ENCODE results near the gene FAM193A.
"Not testable (repeated sequence)": the region's sequence is repeated elsewhere in the genome, so short reads cannot be mapped to it uniquely, and the experiment has no call there.

Gene FAM193A

DNA sequence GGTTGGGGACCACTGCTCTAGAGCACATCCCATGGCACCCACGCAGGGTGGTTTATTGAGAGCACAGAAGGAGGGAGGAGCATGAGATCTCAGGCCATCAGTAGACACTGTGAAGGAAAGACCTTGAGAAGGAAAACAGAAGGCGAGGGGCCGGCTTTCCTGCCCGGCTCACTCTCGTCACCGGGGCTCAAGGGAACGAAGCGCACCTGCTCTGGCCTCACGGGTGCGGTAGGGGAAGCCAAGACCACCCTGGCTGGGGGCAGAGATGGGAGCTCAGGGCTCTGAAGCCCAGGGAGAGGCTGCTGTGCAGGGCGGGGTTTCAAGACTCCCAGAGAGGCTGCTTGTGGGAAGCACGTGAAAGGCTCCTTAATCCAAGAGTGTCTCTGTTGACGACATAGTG is 113.8 kb downstream of the FAM193A start:
- DNase-seq (ENCODE audit: low read depth in 2 of 2) = no peak

DNA sequence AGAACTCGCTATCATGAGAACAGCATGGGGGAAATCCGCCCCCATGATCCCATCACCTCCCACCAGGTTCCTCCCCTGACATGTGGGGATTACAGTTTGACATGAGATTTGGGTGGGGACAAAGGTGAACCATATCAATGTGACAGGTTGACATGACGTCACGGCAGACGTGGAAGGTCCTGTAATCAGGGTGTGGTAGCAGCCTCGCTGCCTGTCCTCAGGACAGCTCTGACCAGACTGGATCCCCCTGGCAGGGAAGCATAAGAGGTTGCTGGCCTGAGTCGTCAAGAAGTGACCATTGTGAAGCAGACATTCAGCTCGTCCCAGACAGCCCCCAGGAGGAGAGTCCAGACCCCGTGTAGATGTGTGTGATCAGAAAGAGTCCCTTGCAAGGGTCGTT is 115.1 kb downstream of the FAM193A start:
- DNase-seq (ENCODE audit: low read depth in 2 of 2) = no peak

DNA sequence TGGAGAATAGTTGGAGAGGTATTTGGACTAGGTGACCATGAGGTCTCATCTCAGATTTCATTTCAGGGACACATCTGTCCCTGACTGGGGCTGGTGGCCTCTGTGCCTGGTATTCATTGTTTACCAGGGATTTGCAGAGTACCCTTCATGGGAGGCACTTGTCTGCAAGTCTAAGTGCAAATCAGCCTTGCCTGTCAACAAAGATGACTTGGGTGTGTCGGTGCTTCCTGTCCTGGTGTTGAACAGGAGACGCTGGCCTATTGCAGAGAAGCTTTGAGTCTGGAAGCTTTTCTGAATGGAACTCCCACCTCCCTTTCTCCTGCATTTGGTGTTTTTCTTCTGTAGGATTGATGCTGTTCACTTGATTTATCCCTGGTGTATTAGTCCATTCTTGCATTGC is 115.6 kb downstream of the FAM193A start:
- no peak for DNase-seq (ENCODE audit: low read depth in 2 of 2)

DNA sequence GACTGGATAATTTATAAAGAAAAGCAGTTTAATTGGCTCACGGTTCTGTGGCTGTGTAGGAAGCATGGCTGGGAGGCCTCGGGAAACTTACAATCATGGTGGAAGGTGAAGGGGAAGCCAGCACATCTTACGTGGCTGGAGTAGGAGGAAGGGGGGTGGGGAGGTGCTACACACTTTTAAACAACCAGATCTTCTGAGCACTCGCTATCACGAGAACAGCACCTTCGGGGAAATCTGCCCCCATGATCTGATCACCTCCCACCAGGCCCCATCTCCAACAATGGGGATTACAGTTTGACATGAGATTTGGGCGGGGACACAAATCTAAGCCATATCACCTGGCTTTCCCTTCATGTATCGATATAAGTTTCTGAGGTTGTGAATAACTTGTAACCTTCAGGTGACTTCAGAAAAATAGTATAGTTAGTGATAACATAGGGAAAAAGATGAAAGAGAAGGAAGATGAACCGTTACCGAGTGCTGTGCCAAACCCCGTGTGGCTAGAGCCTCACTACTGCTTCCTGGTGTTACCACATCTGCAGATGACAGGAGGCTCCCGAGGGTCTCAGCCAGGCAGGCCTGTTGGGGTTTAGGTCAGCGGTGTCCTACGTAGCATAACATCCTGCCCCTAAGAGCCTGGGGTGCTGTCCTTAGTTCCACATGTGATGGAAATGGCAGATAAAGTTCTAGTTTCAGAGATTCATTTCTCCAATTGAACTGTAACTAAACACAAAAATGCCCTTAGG is 116.1 kb downstream of the FAM193A start:
- DNase-seq (ENCODE audit: low read depth in 2 of 2) = no peak

DNA sequence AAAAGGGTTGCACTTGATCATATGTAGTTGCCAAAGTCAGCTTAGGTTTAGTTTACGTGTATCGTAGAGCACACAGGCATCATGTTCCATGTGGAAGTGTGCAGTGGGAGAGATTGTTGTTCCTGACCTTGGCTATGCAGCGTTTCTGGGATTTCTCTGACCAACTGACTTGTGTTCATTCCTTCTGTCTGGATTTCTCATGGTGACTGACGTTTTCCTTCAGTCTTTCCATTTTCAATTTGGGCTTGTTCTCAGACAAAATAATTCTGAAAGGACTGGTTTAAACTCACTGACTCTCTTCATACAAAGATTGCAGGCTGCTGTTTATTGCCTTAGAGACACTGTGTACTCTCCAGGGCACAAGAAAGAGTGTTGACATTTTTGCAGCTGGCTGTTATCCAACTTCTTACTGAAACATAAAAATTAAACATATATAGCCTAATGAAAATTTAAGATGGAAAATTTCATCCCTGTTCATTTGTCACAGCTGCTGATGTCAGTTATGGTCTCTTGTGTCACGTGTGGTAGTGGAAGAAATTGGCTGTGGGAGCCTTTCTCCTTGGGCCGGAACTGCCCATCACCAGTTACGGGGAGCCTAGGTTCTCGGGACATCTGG is 124.3 kb downstream of the FAM193A start:
- no peak for DNase-seq (ENCODE audit: low read depth in 2 of 2)

DNA sequence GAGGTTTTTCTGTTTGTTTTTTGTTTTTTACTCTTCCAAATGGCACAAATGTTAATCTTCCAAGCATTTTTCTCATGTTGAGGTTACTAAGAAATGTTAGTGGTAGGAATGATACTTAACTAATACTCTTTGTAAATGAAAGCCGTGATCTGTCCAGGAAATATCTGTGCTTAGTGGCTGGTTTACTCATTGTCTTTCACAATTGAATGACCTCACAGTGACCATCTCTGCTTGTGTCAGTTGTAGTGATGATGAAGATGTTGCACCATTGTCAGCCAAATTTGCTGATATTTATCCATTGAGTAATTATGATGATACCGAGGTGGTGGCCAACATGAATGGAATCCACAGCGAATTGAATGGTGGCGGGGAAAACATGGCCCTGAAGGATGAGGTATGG is 126.2 kb downstream of the FAM193A start:
- DNase-seq (ENCODE audit: low read depth in 2 of 2) = no peak

DNA sequence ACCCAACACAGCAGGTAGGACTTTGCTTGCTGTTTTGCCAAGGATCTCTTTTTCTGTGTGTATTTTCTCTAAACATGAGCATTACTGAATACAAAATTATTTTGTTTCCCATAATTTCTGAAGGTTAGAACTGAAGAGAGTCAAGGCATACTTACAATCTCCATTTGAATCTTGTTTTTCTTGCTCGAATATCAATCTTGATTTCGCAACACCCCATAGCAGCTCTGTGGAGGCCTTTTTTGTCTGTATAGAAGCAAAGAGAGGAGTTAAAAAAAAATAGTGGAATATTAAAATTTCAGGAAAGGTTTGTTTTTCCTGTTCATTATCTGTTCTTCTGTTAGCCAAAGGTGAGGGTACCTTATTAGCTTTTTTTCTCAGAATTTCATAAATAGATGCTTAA is 126.8 kb downstream of the FAM193A start:
- DNase-seq (ENCODE audit: low read depth in 2 of 2) = no peak

DNA sequence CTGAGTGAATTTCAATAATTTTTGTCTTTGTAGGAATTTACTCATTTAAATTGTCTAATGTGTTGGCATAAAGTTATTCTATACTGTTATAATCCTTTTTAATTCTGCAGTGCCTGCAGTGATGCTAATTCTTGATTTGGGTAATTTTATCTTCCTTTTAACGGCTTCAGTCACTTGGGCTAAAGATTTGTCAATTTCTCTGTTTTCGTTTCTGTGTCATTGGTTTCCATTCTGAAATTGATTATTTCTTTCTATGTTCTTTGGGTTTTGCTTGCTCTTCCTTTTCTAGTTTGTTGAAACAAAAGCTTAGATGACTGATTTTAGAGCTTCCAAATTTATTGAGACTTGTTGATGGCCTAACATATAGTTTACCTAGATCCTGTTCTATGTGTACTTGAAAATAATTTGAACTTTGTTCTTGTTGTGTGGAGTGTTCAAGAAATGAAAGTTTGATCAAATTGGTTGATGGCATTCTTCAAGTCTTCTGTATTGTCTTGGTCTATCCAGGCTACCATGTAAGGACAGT is 130.3 kb downstream of the FAM193A start:
- no peak for DNase-seq (ENCODE audit: low read depth in 2 of 2)

DNA sequence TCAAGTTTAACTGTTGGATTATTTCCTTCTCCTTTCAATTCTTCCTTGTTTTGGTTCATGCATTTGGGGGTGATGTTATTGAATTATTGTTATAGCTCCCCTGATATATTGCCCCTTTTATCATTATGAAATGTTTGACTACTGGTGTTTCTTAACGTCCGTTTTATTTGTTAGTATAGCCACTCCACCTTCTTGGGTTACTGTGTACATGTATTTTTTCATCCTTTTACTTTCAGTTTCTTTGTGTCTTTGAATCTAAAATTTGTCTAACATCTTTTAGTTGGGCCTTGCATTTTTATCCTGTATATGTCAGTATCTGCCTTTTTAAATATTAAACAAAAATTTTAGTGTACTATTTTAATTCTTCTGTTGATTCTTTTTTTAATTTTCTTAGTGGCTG is 131.0 kb downstream of the FAM193A start:
- no peak for DNase-seq (ENCODE audit: low read depth in 2 of 2)

DNA sequence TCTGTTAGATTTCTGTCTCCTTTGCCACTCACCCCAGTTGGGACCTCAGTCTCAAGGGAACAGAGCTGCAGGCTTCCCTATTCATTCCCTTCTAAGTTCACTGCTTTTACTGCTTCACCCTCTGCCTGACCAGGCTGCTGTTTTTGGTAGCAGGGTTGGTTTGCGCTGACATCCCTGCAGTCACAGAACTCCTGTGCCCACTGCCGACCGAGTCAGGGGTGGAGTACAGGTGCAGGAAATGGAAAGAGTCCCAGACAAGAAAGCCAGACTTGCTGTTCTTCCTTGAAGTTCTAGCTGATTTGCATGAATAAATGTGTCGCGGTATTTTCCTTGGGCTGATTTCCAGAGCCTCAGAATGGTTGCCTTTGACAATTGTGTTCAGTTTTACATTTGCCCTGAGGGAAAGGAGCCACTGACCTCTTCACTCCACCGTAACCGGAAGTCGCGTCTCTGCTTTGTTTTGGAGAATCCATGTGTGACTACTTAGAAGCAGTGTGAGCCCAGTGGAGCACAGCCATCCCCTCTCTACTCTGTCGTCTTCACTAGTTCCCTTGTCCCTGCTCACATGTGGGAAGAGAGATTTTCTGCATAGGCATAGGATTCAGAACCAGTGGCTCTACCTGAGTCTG is 134.9 kb downstream of the FAM193A start:
- no peak for DNase-seq (ENCODE audit: low read depth in 2 of 2)

DNA sequence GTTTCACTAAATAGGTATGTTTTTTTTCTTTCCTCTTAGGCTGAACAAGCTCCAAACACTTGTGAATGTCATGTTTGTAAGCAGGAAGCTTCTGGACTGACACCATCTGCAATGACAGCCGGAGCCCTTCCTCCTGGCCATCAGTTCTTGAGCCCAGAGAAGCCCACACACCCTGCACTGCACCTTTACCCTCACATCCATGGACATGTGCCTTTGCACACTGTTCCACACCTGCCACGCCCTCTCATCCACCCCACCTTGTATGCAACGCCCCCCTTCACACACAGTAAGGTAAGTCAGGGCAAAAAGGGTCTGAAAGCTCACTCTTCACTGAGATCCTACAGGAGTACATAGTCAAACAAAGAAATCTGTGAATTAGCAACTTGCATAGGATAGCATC is 135.6 kb downstream of the FAM193A start:
- DNase-seq (ENCODE audit: low read depth in 2 of 2) = no peak

DNA sequence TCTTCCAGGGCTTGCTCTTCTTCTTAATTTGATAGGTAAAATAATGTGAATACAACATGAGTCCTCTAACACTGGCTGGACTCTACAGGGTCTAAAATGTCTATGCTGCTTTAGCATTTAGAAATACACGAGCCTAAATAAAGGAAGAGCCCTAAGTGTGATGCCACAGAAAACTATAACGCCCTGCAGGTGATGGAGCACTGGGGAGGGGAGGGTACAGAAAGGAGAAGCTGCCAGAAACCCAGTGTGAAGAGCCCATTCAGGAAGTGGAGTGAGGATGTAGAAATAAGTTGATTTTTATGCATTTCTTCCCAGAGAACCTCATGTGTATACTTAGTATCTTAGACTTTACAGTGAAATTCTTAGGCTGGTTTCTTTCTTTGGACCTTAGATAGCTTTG is 136.3 kb downstream of the FAM193A start:
- DNase-seq (ENCODE audit: low read depth in 2 of 2) = no peak

DNA sequence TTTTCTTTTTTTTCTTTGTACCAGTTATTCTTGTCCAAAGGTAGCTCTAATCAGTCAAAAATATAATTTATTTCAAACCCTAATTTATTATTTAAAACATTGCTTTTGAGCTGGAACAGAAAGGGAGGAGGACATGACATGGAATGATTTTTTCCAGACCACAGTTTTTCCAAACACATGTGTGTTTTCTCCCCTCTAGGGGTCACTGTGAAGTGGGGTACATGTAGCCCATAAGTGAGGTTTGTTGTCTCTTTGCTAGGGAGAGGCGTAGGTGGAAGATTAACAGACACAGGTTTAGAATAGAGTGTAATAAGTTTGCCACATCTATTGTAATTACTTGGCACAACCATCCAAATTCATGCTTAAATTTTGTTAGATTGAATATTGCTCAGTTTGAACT is 136.7 kb downstream of the FAM193A start:
- no peak for DNase-seq (ENCODE audit: low read depth in 2 of 2)

DNA sequence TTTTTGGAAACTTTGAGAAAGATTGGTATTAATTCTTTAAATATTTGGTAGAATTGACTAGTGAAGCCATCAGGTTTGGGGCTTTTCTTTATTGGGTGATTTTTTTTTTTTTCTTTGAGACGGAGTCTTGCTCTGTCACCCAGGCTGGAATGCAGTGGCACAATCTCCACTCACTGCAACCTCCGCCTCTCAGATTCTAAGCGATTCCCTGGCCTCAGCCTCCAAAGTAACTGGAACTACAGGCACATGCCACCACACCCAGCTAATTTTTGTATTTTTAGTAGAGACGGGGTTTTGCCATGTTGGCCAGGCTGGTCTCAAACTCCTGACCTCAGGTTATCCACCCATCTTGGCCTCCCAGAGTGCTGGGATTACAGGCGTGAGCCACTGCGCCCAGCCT is 143.3 kb downstream of the FAM193A start:
- DNase-seq (ENCODE audit: low read depth in 2 of 2) = not testable (repeated sequence)

DNA sequence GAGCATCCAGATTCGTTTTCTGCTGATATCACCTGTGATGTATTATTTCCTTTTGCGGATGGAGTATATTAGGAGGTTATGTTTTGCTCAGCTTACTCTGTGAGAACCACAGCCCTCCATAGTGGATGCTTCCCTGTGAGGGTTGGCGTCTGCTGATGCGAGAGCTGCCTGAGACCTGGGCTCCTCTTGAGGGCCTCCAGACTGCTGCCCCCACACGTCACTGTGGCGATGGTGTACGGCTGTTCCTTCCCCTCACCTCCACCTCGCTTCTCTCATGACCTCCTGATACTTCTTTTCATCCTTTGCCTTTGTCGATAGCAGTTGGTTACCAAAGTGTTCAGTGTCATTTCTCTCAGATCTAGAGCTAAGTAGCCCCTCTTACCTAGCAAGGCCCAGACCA is 148.0 kb downstream of the FAM193A start:
- no peak for DNase-seq (ENCODE audit: low read depth in 2 of 2)

DNA sequence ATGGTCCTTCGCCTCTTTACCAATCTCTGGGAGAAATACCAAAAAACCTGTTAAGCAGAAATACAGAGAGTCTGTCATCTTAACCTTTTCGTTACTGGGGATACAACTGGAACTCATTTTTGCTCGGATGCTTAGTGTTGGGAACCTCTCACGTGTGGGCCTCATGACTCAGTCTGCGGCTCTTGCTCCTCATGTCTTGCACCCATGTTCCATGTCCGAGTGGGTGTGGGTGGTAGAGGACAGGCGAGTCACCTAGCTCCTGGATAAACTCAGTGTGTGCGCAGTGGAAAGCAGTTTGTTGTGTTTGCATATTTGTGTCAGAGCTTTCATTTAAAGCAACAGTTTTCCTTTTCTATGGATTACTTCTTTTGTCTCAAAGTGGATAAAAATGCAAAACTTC is 149.1 kb downstream of the FAM193A start:
- DNase-seq (ENCODE audit: low read depth in 2 of 2) = no peak

DNA sequence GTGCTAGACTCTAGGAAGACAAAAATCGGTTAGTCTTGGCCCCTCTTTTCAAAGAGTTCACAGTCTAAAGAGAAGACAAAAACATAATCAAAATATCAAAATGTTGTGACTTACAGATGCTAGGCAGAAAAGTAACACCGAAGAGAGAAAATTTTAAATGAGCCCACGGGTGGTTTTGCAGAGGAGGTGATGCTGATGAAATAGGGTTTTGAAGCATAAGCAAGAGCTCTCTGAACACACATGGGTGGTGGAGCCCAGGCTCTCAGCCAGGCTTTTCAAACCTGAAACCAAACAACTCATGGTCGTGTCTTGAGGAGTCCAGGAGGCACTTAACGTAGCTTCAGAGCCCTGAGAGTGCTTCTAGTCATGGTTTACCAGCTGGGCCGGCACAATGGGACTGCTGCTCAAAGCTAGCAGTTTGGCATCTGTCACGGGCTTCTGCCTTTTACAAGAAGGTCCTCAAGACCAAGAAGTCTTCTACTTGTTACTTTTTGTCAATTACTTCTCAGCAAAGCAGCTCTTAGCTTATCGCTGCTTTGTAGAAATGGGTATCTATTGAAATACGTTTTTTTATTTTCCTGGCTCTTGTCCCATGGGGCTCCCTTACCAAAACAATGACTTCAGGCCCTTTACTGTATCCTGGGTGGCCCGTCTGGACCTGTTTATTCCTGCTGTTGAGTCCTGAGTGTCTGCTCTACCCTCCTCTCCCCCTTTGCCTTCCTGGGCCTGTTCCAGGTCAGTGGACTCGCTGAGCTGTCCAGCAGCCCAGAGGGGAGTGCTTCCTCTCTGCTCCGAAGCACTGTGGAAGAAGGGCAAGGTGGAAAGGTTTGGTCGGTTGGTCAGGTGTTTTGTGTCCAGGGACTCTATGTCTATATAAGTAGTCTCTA is 150.2 kb downstream of the FAM193A start:
- no peak for DNase-seq (ENCODE audit: low read depth in 2 of 2)

DNA sequence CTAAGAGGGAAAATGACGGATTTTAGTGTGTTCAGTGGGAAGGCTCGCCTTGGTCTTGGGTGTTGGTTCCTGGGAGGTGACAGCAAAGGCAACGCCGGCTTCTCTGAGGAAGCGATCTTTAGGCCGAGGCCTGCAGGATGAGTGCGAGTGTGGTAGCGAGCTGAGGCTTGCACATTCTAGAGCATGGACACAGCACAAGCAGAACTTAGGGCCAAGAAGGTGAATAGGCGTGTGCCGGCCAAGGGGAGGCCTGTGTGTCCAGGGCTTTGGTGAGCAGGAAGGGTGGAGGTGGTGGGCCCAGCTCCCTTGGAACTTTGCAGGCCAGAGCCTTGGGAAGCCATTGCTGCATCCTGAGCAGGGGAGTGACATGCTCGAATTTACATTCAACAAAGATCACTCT is 151.8 kb downstream of the FAM193A start:
- no peak for DNase-seq (ENCODE audit: low read depth in 2 of 2)

DNA sequence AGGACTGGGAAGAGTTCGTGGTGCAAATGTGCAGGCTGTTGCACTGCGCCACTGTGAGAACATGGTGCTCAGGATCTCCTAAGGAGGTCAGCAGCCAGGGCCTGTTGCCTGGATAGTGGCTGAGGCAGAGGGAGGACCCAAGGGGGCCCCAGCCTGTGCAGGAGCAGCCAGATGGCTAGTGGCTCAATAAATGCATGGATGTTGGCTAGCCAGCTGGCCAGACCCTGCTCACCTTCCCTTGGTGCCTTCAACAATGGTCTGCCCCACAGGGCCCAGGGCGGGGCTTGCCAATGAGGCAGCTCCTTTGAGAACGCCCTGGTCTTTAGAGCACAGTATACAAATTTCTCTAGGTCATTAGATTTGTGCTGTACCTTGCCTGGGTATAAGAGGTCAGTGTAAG is 152.2 kb downstream of the FAM193A start:
- DNase-seq (ENCODE audit: low read depth in 2 of 2) = no peak

DNA sequence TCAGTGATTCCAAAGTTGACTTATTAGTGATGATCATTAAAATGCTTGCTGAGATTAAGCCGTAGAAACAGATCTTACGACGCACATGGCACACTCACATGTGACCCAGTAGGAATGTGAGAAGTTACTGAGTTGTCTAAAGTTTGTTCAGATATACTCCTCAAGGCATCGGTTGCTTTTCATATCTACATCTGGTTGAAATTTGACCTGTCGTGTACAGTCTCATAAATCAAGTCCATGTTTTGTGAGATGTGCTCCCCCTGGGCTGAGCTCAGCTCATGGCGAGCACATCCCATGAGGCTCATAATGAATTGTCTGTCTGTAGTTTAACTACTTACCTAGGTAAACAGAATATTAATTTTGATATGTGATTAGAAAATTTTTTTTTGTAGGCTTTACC is 152.7 kb downstream of the FAM193A start:
- DNase-seq (ENCODE audit: low read depth in 2 of 2) = no peak

DNA sequence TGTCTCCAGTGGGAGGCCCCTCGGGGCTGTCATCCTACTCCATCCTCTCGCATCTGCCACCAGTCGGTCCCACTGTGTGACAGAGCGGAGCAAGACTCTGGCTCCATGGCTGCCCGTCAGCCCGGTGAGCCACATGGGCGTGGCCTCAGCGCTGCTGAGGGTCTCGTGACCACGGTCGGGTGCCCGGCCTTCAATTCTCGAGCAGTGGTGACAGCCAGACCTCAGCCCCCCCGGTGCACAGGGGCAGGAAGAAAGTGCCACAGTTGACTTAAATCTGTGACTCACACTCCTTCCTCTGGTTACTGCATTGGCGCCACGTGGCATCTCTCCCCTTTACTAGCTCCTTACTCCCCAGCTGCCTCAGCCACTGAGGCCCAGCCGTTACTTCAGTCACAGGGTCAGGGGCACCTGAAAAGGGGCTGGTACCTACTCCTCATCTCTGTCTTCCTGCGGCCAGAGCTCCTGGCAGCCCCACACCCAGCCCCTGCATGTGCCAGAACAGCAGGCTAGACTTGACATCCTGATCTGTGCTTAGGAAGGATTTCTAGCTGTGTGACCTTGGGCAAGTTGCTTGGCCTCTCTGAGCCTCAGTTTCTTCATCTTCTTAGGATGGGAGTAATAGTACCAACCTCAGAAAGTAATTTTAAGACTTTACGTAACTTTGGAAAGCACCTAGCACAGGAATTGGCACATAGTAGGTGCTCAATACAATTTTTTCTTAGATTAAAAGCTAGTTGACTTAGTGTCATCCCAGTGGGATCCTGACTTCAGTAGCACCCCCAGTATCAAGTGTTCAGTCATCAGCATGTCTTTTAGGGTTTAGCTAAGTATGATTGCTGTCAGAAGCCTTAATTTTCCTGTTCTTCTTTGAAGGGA is 153.6 kb downstream of the FAM193A start:
- DNase-seq (ENCODE audit: low read depth in 2 of 2) = no peak
